Glutamatergic neuron (in vitro differentiated cells): ENCODE results near the gene MCU. TPM values are rescaled to one million over a fixed set of nuclear protein-coding genes. Genes with fewer than 3 reads are reported as not detected.

ENCODE experiments used
- DNase-seq: peaks from one replicate; pipeline ENCODE4 v3.0.0; 2022
- H3K27ac Mint-ChIP-seq: one replicate; pipeline ENCODE4 v1.8.0; 2020; ENCODE audit warnings: mild to moderate bottlenecking, mixed read lengths, inconsistent platforms; ENCODE audit not compliant: unreplicated experiment
- H3K27me3 Mint-ChIP-seq: one replicate; pipeline ENCODE4 v1.8.0; 2020; ENCODE audit warnings: mild to moderate bottlenecking, moderate library complexity, mixed read lengths, inconsistent platforms; ENCODE audit not compliant: unreplicated experiment
- H3K36me3 Mint-ChIP-seq: one replicate; pipeline ENCODE4 v1.8.0; 2020; ENCODE audit warnings: mild to moderate bottlenecking, mixed read lengths, inconsistent platforms; ENCODE audit not compliant: unreplicated experiment
- H3K4me1 Mint-ChIP-seq: one replicate; pipeline ENCODE4 v1.8.0; 2020; ENCODE audit warnings: mild to moderate bottlenecking, low read depth, mixed read lengths, inconsistent platforms; ENCODE audit not compliant: unreplicated experiment
- H3K4me3 Mint-ChIP-seq: one replicate; pipeline ENCODE4 v1.8.0; 2020; ENCODE audit warnings: mild to moderate bottlenecking, mixed read lengths, inconsistent platforms; ENCODE audit not compliant: unreplicated experiment
- H3K9me3 Mint-ChIP-seq: one replicate; pipeline ENCODE4 v1.8.0; 2020; ENCODE audit warnings: mild to moderate bottlenecking, moderate library complexity, mixed read lengths, inconsistent platforms; ENCODE audit not compliant: unreplicated experiment
- CTCF ChIP-seq: fragments of 200-600 bp; sonication (generic); IDR thresholded peaks from one replicate; pipeline ENCODE4 v1.5.0; 2021; ENCODE audit not compliant: partially characterized antibody, unreplicated experiment
- total RNA-seq: library from RNA; stranded (reverse); fragmentation: NEBNext Ultra II Directional; extraction: Animal tissue kit (Norgen Biotek cat#: 25700); gene quantifications from one replicate; pipeline ENCODE4 v1.2.1, GENCODE V29; 2021; ENCODE audit not compliant: unreplicated experiment

Gene MCU
- total RNA-seq, 1 donor from 2014 or later: 15.2 TPM

DNA sequence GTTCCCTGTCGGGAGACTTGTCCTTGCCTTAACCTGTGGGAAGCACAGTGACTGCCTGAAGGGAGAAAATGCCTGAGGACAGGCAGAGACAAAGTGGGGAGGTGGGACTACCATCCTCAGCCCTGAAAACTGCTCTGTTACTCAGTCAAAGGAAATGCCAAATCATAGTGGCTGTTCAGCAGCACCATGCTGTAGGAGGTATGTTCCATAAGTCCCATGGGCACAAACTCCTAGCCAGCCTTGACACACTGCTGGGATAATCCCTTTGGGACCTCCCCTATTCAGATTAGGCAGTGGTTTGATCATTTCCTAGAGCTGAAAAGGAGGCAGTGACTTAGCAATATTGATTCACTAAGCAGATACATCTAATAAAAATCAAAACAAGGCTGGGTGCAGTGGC lies 80.1 kb downstream of the MCU start:
- TF ChIP-seq CTCF: no peak
- H3K27ac Mint-ChIP-seq: no peak overlapping the region
- H3K36me3 Mint-ChIP-seq: peaks cover 10% of the 10 kb centered on the region
- peaks cover 5% of the 10 kb centered on the region for H3K9me3 Mint-ChIP-seq
- no peak overlapping the region for H3K4me3 Mint-ChIP-seq
- H3K27me3 Mint-ChIP-seq: peaks cover 3% of the 10 kb centered on the region
- H3K4me1 Mint-ChIP-seq: no peaks in the 10 kb centered on the region
- DNase-seq: no peak

GRCh38 chr10:72779874-72780273 lies 87.9 kb downstream of the MCU start:
- Mint-ChIP-seq H3K27me3 (peaks cover 3% of the 10 kb centered on the region), H3K9me3 (peaks cover 5% of the 10 kb centered on the region), H3K4me3 (no peak overlapping the region), H3K27ac (no peak overlapping the region), H3K4me1 (peaks cover 3% of the 10 kb centered on the region), H3K36me3 (peaks cover 10% of the 10 kb centered on the region)
- TF ChIP-seq CTCF: no peak
- no peak for DNase-seq

DNA sequence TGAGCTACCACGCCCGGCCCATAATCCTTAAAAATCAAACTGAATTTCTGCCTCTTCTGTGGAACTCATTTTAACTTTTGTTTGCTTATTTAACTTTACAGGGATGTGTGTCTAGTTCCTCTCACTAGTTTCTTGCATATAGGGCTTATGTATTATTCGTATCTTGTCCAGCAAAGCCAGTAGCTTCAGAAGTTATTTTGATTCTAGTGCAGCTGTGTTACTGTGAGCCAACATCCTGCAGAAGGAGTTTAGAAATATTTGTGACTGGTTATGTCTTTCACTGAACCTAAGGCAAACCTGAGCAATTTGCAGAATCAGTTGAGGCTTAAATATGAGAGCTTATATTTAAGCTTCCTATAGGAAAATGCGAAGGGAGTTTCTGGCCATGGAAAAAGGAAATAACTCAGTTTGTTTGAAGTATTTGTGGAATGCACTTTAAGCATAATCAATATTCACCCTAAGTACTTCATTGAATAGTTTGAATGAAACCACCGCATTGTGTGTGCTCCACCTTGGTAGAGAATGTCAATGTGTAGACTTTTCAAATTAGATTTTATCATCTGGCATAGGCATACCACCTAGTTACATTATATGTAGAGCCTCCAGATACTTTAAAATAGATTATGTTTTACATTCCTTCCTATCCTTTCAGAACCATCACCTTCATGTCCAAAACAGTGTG lies 90.8 kb downstream of the MCU start:
- Mint-ChIP-seq H3K36me3 (no peaks in the 10 kb centered on the region), H3K4me3 (no peak overlapping the region), H3K27ac (no peak overlapping the region), H3K4me1 (peaks cover 7% of the 10 kb centered on the region), H3K27me3 (no peaks in the 10 kb centered on the region), H3K9me3 (no peaks in the 10 kb centered on the region)
- DNase-seq: no peak
- no peak for TF ChIP-seq CTCF

- peaks cover 7% of the 10 kb centered on the region for H3K4me1 Mint-ChIP-seq
- TF ChIP-seq CTCF: no peak
- H3K27ac Mint-ChIP-seq: no peak overlapping the region
- DNase-seq: no peak
- peaks cover 1% of the 10 kb centered on the region for H3K9me3 Mint-ChIP-seq
- no peak overlapping the region for H3K4me3 Mint-ChIP-seq
- no peaks in the 10 kb centered on the region for H3K27me3 Mint-ChIP-seq
- H3K36me3 Mint-ChIP-seq: no peaks in the 10 kb centered on the region
Measured at GRCh38 chr10:72783410-72783833, 91.5 kb downstream of the MCU start.

- Mint-ChIP-seq H3K36me3 (no peaks in the 10 kb centered on the region), H3K27ac (no peak overlapping the region), H3K27me3 (no peaks in the 10 kb centered on the region), H3K4me3 (no peak overlapping the region), H3K4me1 (peaks cover 7% of the 10 kb centered on the region), H3K9me3 (peaks cover 1% of the 10 kb centered on the region)
- no peak for TF ChIP-seq CTCF
- DNase-seq: peak; percentile 63
Measured at GRCh38 chr10:72784551-72785351, 92.8 kb downstream of the MCU start.
